GM19193 (cell line): ENCODE measurements around the gene TMEM132C.

Experiments
- POLR2A ChIP-seq: IDR thresholded peaks from 4 replicates; pipeline ENCODE4 v1.6.1; 2011; ENCODE audit not compliant: insufficient read depth, insufficient read length; ENCODE audit errors: extremely low read depth

TMEM132C gene

DNA sequence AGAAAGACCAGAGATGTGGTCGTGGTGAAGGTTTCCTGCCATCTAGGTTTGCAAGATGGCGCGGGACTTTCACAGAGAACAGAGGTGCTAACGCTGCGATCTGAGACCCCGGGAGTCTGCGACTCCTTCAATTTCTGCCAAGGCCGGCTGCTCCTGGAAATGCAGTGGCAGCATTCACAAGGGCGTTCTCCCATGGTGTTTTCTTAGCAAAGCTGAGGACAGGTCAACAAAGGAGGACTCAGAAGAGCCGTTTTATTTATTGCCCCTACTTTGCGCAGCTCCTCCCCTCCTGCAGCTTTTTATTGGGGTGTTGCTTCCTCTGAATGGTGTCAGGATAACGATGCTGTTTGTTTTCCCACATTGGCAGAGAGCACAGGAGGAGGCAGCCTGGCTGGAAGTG lies 86.3 kb downstream of the TMEM132C start:
- TF ChIP-seq POLR2A: no peak

DNA sequence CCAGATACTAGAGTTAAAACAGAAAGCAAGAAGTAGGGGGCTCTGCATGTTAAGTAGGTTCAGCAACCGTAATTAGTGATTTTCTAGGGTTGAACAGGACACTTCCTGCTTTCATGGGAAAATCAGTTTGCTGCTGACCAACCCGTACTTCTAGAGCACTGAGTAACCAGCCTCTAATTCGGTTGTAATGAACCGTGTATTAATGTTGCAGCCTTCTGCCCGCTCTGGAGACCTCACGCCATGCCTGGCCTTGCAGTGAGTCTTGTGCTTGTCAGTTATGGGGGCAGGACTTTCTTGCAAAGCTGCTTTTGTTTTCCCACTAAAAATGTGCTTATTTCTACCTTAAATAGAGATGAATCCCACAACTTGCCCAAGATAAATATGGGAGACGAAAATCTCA lies 89.6 kb downstream of the TMEM132C start:
- TF ChIP-seq POLR2A: no peak

DNA sequence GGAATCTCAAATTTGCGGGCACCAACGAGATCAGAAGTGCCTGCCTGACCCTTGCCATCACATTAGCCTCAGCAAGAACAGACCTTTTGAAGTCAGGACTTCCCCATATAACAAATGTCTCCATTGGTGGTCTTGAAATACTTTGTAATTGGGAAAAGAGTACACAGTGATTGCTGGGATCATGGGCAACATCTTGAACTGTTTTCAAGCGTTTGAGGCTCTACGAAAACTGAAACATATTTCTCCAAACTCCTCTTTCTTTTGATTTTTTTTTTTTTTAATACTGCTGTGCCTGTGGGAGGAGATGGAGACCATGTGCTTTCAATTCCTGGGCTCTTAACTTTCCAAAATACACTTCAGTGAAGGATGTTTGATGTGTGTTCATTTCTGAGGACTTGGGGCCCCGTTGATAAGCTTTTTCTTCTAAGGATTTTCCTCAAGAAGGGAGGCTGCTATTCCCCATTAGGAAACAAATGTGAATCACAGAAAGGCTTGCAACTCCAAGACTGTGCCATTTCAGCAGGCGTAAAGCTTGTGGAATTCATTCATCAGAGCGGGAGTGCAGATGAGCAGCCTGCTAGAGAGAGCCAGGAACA lies 94.5 kb downstream of the TMEM132C start:
- TF ChIP-seq POLR2A: no peak

DNA sequence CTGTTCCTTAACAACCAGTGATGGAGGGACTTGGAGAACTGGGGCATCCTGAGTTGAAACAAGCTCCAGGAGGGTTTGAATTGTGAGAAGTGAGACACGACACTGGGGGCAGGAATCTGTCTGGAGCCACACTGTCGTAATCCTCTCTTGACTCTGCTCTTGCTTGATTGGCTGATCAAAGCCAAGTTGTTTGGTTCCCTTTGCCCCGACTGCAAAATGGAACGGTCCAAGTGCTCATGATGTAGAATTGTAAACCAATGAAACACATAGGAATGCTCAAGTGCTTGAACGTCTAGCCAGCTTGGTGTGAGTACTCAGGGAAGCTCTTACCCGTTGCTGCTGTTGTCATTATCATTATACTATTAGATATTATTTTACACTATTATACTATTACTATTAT lies 98.1 kb downstream of the TMEM132C start:
- TF ChIP-seq POLR2A: no peak

DNA sequence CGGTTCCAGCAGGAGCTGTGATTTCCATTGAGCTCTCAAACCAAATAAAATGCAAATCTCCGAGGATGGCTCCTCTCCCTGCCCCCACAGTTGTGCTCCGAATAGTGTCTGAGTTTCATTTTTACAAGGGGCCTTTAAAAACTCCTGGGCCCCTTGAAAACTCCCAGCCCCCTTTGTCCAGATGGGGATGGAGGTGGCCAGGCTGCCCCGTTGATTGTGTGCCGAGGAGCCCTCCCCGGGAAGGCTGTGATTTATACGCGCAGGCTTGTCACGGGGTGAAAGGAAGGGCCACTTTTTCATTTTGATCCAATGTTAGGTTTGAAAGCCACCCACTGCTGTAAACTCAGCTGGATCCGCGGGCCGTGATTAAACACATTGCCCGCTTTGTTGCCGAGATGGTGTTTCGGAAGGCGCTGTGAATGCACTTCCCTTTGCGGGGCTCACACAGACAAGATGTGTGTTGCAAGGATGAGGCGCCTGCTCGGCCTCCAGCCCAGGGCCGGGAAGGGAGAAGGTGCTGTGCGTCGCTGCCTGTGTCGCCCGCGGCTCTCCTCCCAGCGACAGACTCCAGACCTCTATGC lies 98.8 kb downstream of the TMEM132C start:
- TF ChIP-seq POLR2A: no peak

DNA sequence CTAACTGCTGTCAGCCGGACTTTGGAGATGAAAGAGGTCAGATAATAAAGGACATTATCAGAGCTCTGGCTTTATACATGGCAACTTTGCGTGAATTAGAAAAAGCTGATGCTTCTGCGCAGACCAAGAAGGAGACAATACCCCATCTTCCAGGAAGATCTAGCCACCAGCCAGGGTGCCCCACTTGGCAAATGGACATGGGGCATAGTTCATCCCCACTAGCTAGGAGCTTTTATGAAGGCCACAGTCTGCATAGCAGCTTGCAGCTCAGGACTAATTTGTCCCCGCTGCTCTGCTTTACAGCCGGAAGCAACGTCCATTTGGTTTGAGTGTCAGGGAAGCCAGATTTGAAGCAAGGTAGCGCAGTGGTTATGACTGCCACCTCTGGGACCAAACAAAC lies 101.0 kb downstream of the TMEM132C start:
- TF ChIP-seq POLR2A: no peak

DNA sequence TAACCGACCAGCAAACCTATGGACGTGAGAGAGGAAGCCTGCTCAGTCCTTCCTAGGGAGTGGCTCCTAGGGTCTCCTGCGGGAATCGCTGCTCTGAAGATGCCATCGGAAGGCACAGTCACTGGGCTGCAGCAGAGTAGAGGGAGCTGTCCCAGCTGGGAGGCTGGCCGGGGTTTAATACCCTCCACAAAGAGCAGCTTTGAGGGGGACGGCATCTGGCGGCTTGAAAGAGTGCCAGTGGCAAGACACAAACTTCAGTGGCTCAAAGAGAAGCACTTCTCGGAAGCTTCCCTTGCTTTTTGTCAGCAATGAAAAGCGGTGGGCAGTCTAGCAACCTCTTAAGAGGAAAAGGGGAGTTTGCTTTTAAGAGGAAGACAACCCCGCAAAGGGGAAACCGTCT lies 114.6 kb downstream of the TMEM132C start:
- no peak for TF ChIP-seq POLR2A

DNA sequence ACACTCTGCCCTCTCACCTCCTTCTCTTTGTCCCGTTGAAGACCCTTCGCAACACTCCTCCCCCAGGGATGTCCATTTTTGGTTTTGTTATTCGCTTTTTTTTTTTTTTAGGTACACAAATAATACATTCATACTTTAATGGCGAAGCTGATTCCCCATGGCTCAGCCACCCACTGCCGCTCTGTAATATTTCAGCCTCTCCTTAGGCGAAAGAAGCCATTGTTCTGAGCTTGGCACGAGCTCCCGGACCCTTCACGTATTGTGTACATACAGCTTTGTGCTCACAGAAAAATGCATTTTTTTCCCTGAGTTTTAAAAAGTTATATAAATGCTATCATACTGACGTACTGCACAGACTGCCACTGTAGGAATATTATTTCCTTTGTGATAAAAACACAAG lies 115.0 kb downstream of the TMEM132C start:
- no peak for TF ChIP-seq POLR2A

DNA sequence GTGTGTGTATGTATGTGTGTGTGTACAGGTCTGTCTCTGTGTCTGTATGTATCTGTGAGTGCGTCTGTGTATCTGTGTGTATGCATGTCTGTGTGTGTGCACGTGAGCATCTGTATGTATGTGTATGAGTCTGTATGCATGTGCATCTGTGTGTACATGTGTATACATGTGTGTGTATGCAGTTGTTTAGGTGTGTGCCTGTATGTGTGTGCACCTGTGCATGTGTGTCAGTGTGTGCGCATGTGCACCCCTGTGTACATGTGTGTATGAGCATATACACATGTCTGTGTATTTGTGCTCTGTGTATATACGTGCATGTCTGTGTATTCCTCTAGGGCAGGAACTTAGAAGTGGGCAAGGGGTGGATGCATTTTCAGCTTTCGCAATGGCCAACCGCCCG lies 116.0 kb downstream of the TMEM132C start:
- no peak for TF ChIP-seq POLR2A

DNA sequence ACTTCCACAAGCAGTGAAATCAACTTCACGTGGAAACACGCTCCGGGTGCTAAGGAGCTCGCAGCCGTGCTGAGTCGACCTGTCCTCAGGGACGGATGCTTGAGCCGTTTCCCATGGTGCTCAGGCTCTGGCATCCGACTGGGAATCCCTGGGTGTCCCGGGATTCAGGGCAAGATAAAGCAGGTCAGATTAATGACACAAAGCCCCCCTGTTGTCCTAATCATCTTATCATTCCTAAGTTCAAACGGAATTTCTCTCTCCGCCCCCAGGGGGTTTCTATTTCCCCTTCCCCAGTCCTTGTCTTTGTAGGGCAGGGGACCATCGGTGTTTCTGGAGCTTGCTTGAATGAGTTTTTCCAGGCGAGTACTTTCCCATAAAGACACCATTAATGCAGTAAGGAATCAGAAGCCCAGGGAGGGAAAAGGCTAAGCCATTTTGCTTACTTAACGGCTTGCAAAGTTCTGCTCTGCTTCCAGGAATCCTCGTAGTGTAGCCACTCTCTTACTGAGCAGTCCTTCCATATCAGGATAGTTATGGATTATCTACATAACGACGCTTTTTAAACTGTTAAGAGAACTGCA lies 116.5 kb downstream of the TMEM132C start:
- no peak for TF ChIP-seq POLR2A

DNA sequence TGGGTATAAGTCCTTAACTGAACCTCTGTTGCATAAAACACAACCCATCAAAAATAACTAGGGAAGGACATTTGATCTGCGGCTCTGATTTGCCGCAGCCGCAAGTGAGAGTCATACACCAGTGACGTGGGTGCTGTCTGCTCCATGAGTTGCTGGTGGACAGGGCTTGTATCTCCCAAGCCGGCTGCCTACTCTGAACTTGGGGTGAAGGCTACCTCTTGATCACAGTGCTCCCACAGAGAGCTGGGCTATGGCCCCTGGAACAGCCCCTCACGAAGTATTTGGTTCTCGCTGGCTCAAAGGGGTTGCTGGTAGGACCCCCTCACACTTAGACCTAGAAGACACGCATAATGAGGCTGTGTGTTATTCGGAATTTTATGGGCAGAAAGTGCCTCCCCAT lies 118.8 kb downstream of the TMEM132C start:
- no peak for TF ChIP-seq POLR2A

DNA sequence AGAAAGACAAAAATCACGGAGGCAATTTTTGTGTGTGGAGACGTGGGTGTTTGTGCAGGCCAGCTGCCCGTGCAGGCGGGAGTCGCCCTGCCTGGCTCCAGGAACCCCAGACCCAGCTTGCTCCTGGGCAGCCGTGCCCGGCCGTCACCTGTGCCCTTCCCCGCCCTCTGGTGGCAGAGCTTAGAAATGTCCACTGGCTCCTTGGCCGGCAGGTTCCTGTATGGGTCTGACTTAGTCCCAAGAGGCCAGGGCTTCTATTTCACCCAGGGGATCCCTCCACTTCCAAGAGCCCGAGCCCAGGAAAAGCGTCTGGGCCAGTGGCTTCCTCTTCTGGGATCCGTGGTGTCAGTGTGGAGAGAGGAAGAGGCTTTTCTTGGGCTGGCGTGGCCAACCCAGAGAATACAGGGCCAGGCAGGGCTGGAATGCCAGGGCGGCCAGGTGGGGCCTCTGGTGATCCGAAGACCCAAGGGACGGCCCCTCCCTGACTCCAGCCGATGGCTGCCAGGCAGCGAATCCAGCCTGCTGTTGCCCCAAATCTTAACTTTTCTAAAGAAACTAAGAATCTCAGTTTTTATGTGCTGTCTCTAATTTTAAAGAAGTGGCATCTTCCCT lies 120.9 kb downstream of the TMEM132C start:
- no peak for TF ChIP-seq POLR2A

DNA sequence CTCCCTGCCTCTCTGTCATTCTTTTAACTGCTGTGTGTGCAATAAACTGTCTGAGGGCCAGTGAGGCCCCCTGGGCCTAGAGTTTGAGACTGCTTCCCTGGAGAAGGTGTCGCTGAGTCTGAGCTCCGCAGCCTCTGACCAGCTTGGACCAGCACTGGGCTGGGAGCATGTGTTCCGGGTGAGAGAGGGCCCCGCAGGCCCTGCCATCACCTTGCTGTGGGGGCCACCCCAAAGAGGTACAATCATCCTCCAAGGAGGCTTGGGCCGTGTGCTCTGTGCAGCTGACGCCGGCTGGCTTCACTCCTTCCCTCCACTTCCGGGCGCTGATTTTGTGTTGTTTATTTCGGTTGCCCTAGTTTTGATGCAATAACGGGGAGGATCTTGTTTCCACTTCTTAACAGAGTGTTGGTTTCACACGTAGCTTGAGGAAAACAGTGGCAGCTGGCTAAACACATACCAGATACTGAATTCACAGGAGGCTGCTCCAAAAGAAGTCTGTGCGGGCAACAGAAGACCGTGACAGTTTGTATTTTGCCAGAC lies 121.6 kb downstream of the TMEM132C start:
- TF ChIP-seq POLR2A: no peak

DNA sequence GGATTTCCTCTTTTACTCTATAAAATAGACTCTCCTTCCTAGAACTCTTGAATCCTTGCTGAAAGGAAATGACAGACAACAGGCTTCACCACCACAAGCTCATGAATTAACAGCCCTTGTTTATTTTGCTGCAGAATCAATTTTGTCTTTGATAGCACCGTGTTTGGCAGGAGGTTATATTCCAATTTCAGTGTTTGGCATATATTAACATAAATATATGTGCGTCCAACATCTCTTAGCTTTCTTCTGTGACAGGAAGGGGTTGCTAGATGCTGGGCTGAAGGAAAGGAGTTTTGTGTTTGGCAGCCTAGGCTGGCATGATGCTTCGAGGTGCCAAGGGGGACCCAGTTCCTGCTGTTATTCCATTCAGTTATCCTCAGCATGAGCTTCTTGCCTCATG lies 126.4 kb downstream of the TMEM132C start:
- TF ChIP-seq POLR2A: no peak

DNA sequence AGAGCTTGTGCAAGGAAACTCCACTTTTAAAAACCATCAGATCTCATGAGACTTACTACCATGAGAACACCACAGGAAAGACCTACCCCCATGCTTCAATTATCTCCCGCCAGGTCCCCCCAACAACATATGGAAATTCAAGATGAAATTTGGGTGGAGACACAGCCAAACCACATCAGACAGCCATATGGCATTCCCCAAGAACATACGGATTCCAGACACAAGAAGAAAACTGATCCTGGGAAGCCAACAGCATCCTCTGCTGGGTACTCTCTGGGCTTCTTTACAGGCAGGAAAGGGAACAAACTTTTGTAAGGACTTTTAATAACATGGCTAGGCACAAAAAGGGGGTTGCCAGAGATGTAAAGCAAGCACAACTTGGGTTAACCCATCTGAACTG lies 127.2 kb downstream of the TMEM132C start:
- no peak for TF ChIP-seq POLR2A

DNA sequence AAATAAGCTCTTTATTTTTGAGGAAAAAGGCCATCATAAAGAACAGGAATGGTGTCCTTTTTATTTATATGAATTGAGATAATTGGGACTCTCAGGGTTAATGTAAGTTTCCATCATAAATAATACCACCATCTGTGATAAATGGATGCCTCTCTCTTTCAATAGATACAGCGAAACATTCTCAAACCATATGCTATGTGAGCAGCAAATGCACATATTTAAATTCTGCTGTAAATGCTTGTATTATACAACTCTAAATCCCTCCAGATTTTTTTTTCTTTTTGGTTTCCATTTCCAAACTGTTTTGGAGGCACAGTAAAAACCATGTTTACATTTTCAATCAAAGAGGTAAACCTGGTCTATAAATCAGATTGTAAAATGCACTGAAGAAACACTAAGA lies 132.3 kb downstream of the TMEM132C start:
- TF ChIP-seq POLR2A: no peak
